ENCODE results near the gene KANSL3. TPM values are rescaled to one million over a fixed set of nuclear protein-coding genes. Genes with fewer than 3 reads are reported as not detected.
"Not testable (repeated sequence)": the region's sequence is repeated elsewhere in the genome, so short reads cannot be mapped to it uniquely, and the experiment has no call there.

KANSL3 gene
- total RNA-seq, result 37.6 TPM
- long read RNA-seq, partial matches to known transcripts, result 6 of 26 reads
- long read RNA-seq, other reads (novel, unspliced or antisense), result 20 of 26 reads

DNA sequence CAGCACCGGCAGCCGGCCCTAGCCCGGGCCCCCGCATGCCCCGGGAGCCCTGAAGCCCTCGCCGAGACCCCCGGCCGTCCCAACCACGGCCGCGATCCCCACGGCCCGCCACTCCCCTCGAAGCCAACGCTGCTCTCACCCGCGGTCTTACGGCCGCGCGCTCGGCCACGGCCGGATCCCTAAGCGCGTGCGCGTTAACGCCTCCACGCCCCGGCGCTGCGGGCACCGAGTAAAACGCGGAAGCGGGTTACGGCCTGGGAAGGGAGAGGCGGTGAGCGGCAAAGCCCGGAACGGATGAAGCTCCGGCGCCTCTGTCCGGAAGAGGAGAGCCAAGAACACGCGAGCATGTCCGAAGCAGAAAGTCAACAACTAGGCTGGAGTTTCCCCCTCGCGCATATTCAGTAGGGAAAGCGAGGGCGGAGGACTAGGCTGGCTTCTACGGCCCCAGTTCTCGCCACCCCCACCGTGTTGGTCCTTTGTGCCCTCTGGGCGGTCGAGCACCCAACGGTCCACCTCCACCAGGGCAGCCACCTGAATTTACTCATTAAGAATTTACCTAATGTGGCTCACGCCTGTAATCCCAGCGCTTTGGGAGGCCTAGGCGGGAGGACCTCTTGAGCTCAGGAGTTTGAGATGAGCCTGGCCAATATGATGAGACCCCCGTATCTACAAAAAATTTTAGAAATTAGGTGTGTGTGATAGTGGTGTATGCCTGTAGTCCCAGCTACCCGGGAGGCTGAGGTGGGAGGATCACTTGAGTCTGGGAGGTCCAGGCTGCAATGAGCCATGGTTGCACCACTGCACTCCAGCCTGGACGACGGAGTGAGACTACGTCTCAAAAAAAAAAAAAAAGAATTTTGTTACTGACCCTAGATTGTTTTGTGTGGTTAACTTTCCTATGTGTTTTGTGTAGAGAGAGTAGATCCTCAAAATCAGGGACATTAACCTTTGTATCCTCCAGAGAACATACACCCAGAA is at the start of gene KANSL3:
Gene KANSL3 (minus strand): TSS at position 169 of the 978 bp plus-strand sequence. CDS start 1,177 bp downstream, outside the sequence.
- DNase-seq (ENCODE audit: low spot score), result peak; percentile 98

DNA sequence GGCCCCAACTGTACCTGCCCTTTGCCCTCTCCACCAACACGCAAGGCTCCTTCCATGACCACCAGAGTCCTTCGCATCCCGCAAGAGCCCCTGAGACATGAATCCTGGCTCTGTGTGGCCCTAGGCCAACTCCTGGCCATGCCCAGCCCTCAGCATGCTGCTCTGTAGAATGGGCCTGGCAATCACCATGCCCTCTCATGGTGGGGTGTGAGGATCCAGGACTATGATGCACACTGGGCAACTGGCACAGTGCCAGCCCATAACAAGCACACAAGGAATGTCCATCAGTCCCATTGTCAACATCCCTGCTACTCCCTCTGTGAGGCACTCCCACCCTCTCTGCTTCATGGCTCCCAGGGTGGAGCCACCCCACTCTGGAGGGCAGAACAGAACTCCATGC is 49.2 kb upstream of the KANSL3 start:
- no peak for DNase-seq (ENCODE audit: low spot score)

DNA sequence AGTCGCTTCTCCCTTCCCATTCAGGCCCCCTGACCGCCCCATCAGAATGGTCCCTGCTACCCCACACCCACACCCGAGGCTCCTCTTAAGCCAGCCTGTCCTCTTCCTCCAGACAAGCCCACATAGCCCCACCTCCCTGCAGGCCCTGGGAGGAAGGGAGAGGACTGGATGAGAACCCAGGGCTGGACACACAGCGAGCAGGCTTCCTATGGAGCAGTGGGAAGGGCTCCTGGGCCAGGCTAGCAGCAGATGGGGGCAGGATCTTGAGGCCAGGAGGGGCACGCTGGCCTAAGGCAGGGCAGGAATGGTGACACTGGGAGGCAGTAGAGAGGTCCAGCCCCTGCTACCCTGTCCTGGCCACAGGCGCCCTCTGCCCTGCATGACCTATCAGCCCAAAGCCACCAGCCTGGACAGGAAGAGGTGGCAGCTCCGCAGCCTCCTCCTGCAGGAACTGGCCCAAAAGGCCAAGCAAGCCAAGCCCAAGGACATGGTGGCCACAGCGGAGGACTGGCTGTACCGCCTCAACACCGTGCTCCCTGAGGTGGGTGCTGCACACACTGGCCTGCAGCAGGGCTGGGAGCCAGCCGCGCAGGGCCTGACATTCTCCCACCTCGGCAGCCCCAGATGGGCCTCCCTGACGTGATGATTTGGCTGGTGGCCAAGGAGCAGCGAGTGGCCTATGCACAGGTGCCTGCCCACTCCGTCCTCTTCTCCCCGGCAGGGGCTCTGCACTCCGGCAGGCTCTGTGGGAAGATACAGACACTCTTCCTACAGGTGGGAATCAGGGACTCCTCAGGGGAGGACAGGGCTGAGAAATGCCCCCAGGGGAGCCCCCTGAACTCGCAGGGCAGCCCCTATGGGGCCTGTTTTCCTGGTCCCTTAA is 47.7 kb upstream of the KANSL3 start:
- no peak for DNase-seq (ENCODE audit: low spot score)

DNA sequence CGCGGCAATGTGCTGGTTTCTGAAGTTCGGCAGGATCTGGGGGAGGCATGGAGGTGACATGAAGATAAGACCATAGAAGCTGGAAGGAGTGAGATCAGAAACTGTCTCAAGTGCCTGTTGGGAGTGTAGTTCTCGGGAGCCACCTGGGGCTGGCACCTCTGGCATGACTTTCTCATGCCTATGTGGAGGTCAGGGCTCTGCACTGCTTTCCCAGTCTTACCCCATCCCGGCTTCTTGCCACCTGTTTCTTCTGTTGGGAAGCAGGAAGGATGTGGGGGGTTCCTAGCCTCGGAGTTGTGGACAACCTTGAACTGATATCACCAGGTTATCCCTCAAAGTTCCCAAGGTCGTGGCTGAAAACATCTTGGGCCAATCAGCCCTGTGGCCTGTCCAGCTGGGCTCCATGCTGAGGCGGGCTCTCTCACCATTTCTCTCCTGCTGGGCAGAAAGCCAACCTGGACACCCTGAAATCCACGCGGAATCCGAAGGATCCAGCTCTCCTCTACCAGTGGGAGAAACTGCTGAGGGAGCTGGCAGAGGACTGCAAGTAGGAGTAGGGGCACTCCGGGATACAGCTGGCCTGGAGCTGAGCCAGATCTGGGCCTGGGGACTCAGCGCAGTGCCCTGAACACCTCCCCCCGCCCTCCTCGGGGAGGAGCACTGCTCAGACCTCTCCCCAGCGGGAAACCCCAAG is 46.9 kb upstream of the KANSL3 start:
- no peak for DNase-seq (ENCODE audit: low spot score)

DNA sequence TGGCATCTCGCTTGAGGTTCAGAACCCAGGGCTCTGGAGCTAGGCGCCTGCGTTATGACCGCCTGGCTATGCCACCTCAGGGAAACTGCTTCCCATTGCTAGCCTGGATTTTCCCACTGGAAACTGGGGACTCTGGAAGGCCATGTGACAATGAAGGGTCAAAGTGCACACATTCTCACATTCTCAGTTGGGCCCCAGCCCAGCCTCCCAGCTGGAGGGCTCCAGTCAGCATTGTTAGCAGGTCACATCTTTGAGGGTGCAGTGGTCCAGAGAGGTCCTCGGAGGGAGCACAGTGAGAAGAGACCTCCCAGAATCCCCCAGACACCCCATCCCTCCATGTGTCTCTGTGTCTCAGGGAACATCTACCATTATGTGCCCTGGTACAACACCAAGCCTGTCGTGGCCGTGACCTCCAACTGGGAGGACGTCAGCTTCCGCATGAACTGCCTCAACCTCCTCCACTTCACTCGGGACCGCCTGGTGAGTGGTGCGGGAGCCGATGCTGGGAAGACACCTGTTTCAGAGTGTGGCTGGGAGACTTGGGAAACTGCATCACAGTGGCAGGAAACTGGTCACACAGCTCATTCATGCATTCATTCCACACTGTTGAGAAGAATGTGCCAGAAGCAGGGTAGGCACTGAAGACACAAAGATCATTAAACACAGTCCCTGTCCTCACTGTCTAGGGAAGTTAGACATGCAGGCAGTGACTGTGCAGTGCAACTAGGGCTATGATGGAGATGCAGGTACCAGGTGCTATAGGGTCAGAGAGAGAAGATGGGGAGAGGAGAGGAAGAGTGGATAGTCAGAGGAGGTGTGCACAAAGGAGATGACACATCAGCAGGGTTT is 46.1 kb upstream of the KANSL3 start:
- no peak for DNase-seq (ENCODE audit: low spot score)

DNA sequence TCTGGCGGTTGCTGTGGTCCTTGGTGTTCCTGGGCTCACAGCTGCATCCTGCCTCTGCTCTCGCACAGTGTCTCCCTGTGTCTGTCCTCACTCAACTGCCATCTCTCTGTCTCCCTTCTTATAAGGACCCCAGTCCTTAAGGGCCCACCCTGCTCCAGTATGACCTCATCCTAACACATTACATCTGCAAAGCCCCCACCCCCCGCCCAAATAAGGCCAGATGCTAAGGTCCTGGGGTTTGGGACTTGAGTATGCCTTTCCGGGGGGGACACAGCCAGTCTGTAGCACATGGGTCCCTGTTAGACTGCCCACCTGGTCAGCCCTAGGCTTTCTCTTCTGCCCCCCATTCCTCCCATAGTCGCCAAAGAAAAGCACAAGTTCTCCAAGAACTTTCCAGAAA is 45.2 kb upstream of the KANSL3 start:
- DNase-seq (ENCODE audit: low spot score), result no peak

DNA sequence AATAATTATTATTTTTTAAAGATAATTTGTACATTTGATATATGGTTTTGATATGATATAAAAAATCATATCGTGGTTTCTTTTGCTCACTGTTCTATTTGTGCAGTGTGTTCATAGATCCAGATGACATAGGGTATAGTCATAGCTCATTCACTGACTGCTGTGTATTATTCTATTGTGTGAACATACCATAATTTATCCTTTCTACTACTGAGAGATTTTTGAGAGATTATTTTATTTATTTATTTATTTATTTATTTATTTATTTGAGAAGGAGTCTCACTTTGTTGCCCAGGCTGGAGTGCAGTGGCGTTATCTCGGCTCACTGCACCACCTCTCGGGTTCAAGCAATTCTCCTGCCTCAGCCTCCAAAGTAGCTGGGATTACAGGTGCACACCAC is 43.4 kb upstream of the KANSL3 start:
- DNase-seq (ENCODE audit: low spot score), result no peak

DNA sequence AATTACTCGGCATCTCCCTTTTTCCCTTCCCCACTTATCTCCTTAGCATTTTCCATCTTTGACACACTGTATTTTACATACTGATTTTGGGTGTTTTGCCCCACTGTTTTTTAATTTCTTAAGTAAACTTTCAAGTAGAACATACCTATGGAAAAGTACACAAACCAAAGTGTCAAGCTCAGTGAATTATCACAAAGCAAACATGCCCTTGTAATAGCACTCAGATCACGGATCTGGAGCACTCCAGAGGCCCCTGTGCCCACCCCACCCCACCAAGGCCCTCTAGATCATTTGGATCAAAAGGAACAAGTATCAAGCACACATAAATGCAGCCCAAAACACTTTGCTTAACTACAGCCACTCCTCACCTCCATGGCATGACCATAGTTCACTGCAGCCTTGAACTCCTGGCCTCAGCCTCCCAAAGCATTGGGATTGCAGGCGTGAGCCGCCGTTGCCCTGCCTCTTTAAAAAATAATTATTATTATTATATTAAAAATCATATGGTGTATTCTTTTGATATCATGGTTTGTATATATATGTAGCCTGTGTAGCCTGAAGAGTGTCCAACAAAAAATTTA is 42.5 kb upstream of the KANSL3 start:
- DNase-seq (ENCODE audit: low spot score), result no peak

DNA sequence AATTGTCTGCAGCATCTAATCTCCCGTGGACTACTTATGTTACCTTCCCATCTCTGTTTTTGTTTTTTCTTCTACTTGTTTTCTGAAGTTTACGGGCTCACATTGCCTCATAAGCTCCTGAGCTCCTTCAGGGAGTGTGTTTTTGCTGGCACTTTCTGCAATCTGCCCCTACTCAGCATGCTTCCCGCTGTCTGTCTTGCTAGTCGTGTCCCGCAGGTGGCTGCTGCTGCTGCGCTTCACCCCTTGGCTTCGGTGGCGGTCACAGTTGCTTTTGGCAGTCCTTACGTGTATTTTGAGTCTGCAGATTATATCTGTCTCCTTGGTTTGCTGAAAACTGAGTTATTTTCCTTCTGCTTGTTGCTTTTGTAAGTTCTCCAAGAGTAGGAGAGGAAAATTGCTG is 41.7 kb upstream of the KANSL3 start:
- DNase-seq (ENCODE audit: low spot score), result no peak

DNA sequence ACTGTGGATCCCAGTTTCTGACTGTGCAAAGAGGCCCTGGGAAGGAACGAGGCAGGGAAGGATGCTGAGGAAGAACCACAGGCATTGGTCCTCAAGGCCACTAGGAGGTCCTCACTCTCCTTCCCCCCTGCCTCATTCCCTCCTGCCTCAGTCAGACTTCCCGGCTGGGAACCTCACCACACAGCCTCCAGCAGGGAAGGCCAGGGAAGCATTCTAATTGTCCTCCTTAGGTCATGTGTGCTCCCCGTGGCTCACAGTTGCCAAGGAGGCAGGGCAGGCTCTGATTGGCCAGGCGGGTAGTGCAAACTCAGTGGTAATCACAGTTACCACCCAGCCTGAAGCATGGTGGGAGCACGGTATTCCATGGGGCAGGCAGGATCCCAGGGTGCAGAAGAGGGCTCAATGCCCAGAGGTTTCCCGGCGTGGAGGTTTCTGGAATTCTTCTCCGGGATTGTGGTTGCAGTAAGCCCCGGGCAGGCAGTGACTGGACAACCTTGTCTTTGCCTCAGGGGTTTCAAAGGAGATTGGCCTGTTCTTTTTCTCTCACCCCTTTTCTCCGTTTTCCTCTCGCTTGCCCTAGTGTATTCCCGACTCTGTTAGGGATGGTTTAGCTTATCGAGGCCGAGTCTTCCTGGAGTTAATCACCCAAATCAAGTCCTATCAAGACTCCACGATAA is 31.6 kb upstream of the KANSL3 start:
- DNase-seq (ENCODE audit: low spot score), result no peak

DNA sequence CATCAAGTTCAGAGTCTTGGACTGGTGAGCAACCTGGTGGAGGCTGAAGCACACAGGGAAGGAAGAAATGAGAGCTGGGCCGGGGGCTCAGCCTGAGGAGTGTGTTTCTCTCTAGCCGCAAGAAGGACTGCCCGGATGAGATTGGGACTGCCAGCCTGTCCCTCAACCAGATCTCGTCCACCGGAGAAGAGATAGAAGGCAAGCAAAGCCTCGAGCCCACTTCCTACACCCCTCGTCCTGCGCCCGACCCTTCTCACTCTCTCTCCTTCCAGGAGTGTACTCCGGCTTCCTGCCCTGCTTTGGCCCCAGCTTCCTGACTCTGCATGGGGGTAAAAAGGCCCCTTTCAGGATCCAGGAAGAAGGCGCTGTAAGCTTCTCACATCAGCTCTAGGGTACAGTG is 30.7 kb upstream of the KANSL3 start:
- DNase-seq (ENCODE audit: low spot score), result no peak

DNA sequence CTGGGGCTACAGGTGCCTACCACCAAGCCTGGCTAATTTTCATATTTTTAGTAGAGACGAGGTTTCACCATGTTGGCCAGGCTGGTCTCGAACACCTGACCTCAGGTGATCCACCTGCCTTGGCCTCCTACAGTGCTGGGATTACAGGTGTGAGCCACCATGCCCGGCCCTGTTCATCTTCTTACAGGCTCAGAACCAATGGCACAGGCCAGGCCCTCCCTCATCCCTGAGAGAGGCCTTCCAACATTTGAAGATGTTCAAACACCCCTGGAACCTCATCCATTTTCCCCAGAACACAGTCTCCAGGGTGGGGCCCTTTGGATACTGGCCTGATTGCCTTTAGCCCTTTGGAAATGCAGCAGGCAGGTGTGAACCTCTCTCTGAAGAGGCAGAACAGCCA is 27.6 kb upstream of the KANSL3 start:
- DNase-seq (ENCODE audit: low spot score), result not testable (repeated sequence)

DNA sequence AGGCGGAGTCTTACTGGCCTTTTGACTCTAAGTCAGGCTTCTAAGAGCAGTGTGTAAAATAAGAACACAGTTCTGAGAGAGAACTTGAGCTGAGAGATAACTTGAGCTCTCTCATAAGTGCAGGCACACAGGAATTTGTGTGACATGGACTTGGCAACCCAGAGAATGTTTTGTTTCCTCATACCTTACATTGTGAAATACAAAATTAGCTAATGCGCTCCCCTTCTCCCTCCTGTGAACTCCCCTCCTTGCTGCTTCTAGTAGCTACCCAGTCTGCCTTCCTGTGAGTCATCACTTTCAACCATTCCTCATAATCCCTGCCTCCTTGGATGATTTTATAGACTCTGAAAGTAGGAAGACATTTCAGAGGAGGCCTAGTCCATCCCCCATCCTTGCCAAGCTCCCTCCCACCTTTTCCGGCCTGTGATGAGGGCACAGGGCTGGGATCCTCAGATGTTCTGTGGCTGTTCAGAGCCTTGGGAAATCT is 27.0 kb upstream of the KANSL3 start:
- no peak for DNase-seq (ENCODE audit: low spot score)

DNA sequence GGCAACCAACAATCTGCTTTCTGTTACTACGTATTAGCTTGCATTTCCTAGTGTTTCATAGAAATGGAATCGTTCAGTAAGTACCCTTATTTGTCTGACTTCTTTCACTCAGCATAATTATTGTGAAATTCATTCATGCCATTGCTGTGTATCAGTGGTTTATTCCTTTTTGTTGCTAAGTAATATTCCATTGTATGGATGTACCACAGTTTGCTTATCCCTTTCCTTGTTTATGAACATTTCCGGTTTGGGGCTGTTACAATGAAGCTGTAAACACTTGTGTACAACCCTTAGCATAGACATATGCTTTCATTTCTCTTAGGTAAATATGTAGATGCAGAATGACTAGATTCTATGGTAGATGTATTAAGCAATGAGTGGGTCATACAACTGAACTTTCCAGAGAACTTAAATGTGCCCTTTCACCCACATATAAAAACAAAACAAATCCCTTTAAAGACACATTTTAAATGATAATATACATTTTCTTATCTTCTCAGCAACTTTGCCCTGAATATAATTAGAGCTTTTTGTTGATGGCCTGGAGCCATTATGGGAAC is 26.3 kb upstream of the KANSL3 start:
- DNase-seq (ENCODE audit: low spot score), result no peak

DNA sequence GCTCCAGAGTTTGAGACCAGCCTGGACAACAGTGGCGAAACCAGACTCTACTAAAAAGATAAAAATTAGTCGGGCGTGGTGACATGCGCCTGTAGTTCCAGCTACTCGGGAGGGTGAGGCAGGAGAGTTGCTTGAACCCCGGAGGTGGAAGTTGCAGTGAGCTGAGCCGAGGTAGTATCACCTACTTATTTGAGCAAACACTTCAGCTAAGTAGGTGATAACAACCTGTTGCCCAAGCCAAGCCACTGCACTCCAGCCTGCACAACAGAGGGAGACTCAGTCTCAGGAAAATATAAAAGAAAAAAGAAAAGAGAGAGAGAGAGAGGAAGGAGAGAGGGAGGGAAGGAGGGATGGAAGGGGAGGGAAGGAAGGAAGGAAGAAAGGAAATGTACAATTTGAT is 25.7 kb upstream of the KANSL3 start:
- DNase-seq (ENCODE audit: low spot score), result no peak

DNA sequence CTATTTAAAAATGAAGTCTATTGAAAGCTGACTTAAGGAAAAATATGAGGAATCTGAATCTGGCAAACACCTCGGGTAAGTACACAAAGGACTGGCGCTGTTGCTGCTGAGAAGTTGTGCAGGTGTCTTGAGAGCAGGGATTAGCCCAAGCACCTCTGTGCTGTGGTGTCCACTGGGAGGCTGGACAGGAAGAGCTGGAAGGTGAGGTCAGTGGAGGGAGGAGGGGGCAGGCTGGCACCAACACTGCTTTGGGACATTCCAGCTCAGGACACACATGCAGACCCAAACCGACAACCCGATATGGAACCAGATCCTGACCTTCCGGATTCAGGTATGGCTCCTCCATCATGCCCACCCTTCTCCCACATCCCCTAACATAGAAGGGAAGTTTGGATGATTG is 25.1 kb upstream of the KANSL3 start:
- DNase-seq (ENCODE audit: low spot score), result no peak

DNA sequence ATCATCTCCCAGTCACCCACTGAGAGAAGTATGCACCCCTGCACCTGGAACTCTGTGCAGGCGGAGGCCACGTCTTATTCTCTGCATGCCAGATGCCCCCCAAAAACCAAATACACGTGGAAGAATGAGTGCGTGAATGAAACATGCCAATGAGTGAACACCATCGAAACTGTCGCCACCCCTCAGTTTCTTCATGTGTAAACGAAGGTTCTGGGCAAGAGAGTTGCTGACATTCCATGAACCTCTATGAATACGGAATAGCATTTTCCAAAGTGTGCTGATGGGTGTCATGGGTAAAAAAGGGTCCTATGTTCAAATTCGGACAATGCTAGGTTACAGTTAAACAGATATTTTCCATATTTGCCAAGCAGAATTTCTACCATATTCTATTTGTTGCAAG is 24.2 kb upstream of the KANSL3 start:
- no peak for DNase-seq (ENCODE audit: low spot score)

DNA sequence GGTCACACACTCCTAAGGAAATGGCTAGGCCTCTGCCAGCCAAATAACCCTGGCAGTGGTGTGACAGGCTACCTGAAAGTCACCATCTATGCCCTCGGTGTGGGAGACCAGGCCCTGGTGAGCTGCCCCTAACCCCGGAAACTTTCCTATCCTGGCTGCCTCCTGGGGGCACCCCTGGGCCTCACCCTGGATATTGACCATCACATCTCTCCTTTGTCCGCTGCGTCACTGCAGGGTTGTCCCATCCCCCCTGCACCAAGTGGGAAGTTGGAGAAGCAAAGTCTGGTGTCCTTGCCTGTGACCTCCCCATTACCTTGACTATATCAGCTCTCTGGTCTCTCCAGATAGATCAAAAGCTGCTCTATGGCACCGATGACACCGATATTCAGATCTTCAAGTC is 23.2 kb upstream of the KANSL3 start:
- DNase-seq (ENCODE audit: low spot score), result no peak

DNA sequence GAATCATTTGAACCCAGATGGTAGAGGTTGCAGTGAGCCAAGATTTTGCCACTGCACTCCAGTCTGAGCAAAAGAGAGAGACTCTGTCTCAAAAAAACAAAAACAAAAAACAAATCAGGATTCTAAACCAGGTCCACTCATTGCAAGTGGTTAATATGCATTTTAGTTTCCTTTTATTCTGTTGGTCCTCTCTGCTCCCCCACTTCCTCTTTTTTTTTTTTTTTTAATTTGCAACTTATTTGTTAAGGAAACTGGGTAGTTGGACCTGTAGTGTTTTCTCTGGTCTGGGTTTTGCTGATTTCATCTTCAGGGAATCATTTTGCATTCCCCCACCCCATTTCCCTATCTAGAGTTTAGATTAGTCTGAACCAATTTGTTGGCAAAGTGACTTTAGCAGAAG is 18.4 kb upstream of the KANSL3 start:
- no peak for DNase-seq (ENCODE audit: low spot score)

Data from mesenteric fat pad (tissue), 1 donor.